KMS-11 (cell line): ENCODE results near the gene MMP12.

Experiments
- H2AFZ ChIP-seq: fragments of 200-600 bp; sonication (generic); 2 replicates; pipeline ENCODE4 v1.6.1; 2016; ENCODE audit warnings: antibody characterized with exemption, mixed run types, low read depth
- H3K27ac ChIP-seq: fragments of 200-600 bp; sonication (generic); 2 replicates; pipeline ENCODE4 v1.6.1; 2016; ENCODE audit warnings: mild to moderate bottlenecking, mixed run types
- H3K27me3 ChIP-seq: fragments of 200-600 bp; sonication (generic); 2 replicates; pipeline ENCODE4 v1.6.1; 2017; ENCODE audit warnings: mild to moderate bottlenecking, low read depth, mixed run types, moderate library complexity; ENCODE audit not compliant: insufficient read depth
- H3K36me3 ChIP-seq: fragments of 200-600 bp; sonication (generic); 2 replicates; pipeline ENCODE4 v1.6.1; 2017; ENCODE audit warnings: mild to moderate bottlenecking, mixed run types; ENCODE audit not compliant: insufficient read depth
- H3K4me1 ChIP-seq: fragments of 200-600 bp; sonication (generic); 2 replicates; pipeline ENCODE4 v1.6.1; 2016; ENCODE audit warnings: mild to moderate bottlenecking, low read depth, mixed run types; ENCODE audit not compliant: poor library complexity, severe bottlenecking
- H3K4me2 ChIP-seq: fragments of 200-600 bp; sonication (generic); 2 replicates; pipeline ENCODE4 v1.7.0; 2016; ENCODE audit warnings: mild to moderate bottlenecking, mixed run types
- H3K4me3 ChIP-seq: fragments of 200-600 bp; sonication (generic); IDR thresholded peaks from 2 replicates; pipeline ENCODE4 v1.6.1; 2017; ENCODE audit warnings: low read depth, low read length, mixed read lengths; ENCODE audit not compliant: insufficient read depth
- H3K79me2 ChIP-seq: fragments of 200-600 bp; sonication (generic); 2 replicates; pipeline ENCODE4 v1.6.1; 2016; ENCODE audit warnings: low read depth, mixed run types; ENCODE audit not compliant: insufficient read depth
- H3K9ac ChIP-seq: fragments of 200-600 bp; sonication (generic); 2 replicates; pipeline ENCODE4 v1.6.1; 2016; ENCODE audit warnings: mild to moderate bottlenecking, mixed run types
- H4K20me1 ChIP-seq: fragments of 200-600 bp; sonication (generic); 2 replicates; pipeline ENCODE4 v1.6.1; 2016; ENCODE audit warnings: mild to moderate bottlenecking, mixed run types; ENCODE audit not compliant: insufficient read depth
- TF ChIP-seq, protein P1 (sequence below): fragments of 200-600 bp; sonication (generic); conservative IDR thresholded peaks from 2 replicates; pipeline ENCODE4 v1.6.1; 2017; ENCODE audit warnings: low read depth, mild to moderate bottlenecking, antibody characterized with exemption, low read length, moderate library complexity, mixed read lengths

MMP12 gene

GRCh38 chr11:102874852-102875251, at the start of gene MMP12:
Gene MMP12 (minus strand): TSS chr11:102874982. CDS start chr11:102874937, 45 bp downstream.
- H3K4me2 ChIP-seq, result no peak within 1 kb of the TSS
- no peaks in the 10 kb centered on the region for H4K20me1 ChIP-seq
- H3K9ac ChIP-seq, result no peak within 1 kb of the TSS
- H3K36me3 ChIP-seq, result no peaks in the 10 kb centered on the region
- no peak within 1 kb of the TSS for H3K27ac ChIP-seq
- no peaks in the 10 kb centered on the region for H3K4me1 ChIP-seq
- no peak within 1 kb of the TSS for H3K4me3 ChIP-seq
- no peaks in the 10 kb centered on the region for H3K27me3 ChIP-seq
- no peak within 1 kb of the TSS for H2AFZ ChIP-seq
- no peaks in the 10 kb centered on the region for H3K79me2 ChIP-seq
- TF ChIP-seq, protein P1, sequence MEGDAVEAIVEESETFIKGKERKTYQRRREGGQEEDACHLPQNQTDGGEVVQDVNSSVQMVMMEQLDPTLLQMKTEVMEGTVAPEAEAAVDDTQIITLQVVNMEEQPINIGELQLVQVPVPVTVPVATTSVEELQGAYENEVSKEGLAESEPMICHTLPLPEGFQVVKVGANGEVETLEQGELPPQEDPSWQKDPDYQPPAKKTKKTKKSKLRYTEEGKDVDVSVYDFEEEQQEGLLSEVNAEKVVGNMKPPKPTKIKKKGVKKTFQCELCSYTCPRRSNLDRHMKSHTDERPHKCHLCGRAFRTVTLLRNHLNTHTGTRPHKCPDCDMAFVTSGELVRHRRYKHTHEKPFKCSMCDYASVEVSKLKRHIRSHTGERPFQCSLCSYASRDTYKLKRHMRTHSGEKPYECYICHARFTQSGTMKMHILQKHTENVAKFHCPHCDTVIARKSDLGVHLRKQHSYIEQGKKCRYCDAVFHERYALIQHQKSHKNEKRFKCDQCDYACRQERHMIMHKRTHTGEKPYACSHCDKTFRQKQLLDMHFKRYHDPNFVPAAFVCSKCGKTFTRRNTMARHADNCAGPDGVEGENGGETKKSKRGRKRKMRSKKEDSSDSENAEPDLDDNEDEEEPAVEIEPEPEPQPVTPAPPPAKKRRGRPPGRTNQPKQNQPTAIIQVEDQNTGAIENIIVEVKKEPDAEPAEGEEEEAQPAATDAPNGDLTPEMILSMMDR, result no peak

GRCh38 chr11:102921587-102922220, 46.9 kb upstream of the MMP12 start:
- Histone ChIP-seq H3K27me3 (no peaks in the 10 kb centered on the region), H2AFZ (no peak overlapping the region), H3K27ac (no peak overlapping the region), H3K36me3 (no peaks in the 10 kb centered on the region), H3K79me2 (no peaks in the 10 kb centered on the region), H3K4me1 (no peaks in the 10 kb centered on the region), H3K4me3 (no peak overlapping the region), H4K20me1 (no peaks in the 10 kb centered on the region), H3K4me2 (no peak overlapping the region), H3K9ac (no peak overlapping the region)
- TF ChIP-seq, protein P1, result no peak

- no peaks in the 10 kb centered on the region for H3K36me3 ChIP-seq
- H3K9ac ChIP-seq, result no peak overlapping the region
- no peak overlapping the region for H2AFZ ChIP-seq
- H3K4me2 ChIP-seq, result no peak overlapping the region
- TF ChIP-seq, protein P1, result no peak
- no peaks in the 10 kb centered on the region for H3K79me2 ChIP-seq
- H3K27me3 ChIP-seq, result no peaks in the 10 kb centered on the region
- H3K27ac ChIP-seq, result no peak overlapping the region
- H3K4me3 ChIP-seq, result no peak overlapping the region
- no peaks in the 10 kb centered on the region for H3K4me1 ChIP-seq
- H4K20me1 ChIP-seq, result no peaks in the 10 kb centered on the region
These were observed 45.4 kb upstream of the MMP12 start for GRCh38 chr11:102920118-102920684.

GRCh38 chr11:102915044-102915375, 40.2 kb upstream of the MMP12 start:
- no peaks in the 10 kb centered on the region for H3K36me3 ChIP-seq
- no peaks in the 10 kb centered on the region for H3K79me2 ChIP-seq
- no peaks in the 10 kb centered on the region for H3K27me3 ChIP-seq
- H4K20me1 ChIP-seq, result no peaks in the 10 kb centered on the region
- TF ChIP-seq, protein P1, result peak; percentile 21; the same call in 1 of the 2 replicates
- no peaks in the 10 kb centered on the region for H3K4me1 ChIP-seq
- H3K4me2 ChIP-seq, result no peak overlapping the region
- no peak overlapping the region for H3K4me3 ChIP-seq
- no peak overlapping the region for H3K9ac ChIP-seq
- H3K27ac ChIP-seq, result no peak overlapping the region
- H2AFZ ChIP-seq, result no peak overlapping the region
